H9 (cell line): ENCODE results near the gene FZD10. TPM values are rescaled to one million over a fixed set of nuclear protein-coding genes. Genes with fewer than 3 reads are reported as not detected.

Source experiments
- DNase-seq: peaks from one replicate; pipeline ENCODE4 v3.0.0-alpha.2; 2017
- H2AFZ ChIP-seq: one replicate; pipeline ENCODE4 v1.6.1; 2013; ENCODE audit warnings: mild to moderate bottlenecking, low read length, control low read depth, moderate library complexity
- H2AK5ac ChIP-seq: 2 replicates; pipeline ENCODE4 v1.6.1; 2013; ENCODE audit warnings: low read length, control low read depth, mixed read lengths; ENCODE audit not compliant: insufficient read length
- H2BK120ac ChIP-seq: one replicate; pipeline ENCODE4 v1.6.1; 2013; ENCODE audit warnings: low read depth, mild to moderate bottlenecking, low read length, control low read depth, inconsistent platforms; ENCODE audit not compliant: poor library complexity, severe bottlenecking
- H2BK12ac ChIP-seq: 2 replicates; pipeline ENCODE4 v1.6.1; 2013; ENCODE audit warnings: low read length, control low read depth, mixed read lengths, low read depth; ENCODE audit not compliant: insufficient read length
- H2BK15ac ChIP-seq: 2 replicates; pipeline ENCODE4 v1.6.1; 2013; ENCODE audit warnings: low read depth, low read length, control low read depth
- H2BK20ac ChIP-seq: one replicate; pipeline ENCODE4 v1.6.1; 2013; ENCODE audit warnings: low read depth, mild to moderate bottlenecking, low read length, control low read depth, inconsistent platforms; ENCODE audit not compliant: poor library complexity, severe bottlenecking
- H2BK5ac ChIP-seq: 2 replicates; pipeline ENCODE4 v1.6.1; 2013; ENCODE audit warnings: low read length, control low read depth, mixed read lengths; ENCODE audit not compliant: insufficient read length
- H3K14ac ChIP-seq: 2 replicates; pipeline ENCODE4 v1.6.1; 2013; ENCODE audit warnings: low read length, control low read depth; ENCODE audit not compliant: insufficient read depth
- H3K18ac ChIP-seq: 2 replicates; pipeline ENCODE4 v1.6.1; 2013; ENCODE audit warnings: low read depth, mild to moderate bottlenecking, mixed read lengths, low read length, control low read depth; ENCODE audit not compliant: insufficient read length
- H3K23ac ChIP-seq: 2 replicates; pipeline ENCODE4 v1.6.1; 2013; ENCODE audit warnings: low read length, control low read depth, mixed read lengths, low read depth; ENCODE audit not compliant: insufficient read length
- H3K23me2 ChIP-seq: 2 replicates; pipeline ENCODE4 v1.6.1; 2013; ENCODE audit warnings: low read depth, mild to moderate bottlenecking, mixed read lengths, low read length, control low read depth; ENCODE audit not compliant: insufficient read length, poor library complexity, severe bottlenecking
- H3K27ac ChIP-seq: 2 replicates; pipeline ENCODE4 v1.5.1; 2013; ENCODE audit warnings: low read length, control low read depth, mixed read lengths, low read depth; ENCODE audit not compliant: insufficient read length
- H3K27me3 ChIP-seq: 2 replicates; pipeline ENCODE4 v1.6.1; 2013; ENCODE audit warnings: low read length, control low read depth, inconsistent platforms; ENCODE audit not compliant: insufficient read depth
- H3K4ac ChIP-seq: 2 replicates; pipeline ENCODE4 v1.6.1; 2013; ENCODE audit warnings: low read depth, mild to moderate bottlenecking, control low read depth, inconsistent platforms, low read length, moderate library complexity
- H3K4me1 ChIP-seq: 2 replicates; pipeline ENCODE4 v1.6.1; 2013; ENCODE audit warnings: low read length, control low read depth, inconsistent platforms; ENCODE audit not compliant: insufficient read depth
- H3K4me2 ChIP-seq: 2 replicates; pipeline ENCODE4 v1.6.1; 2013; ENCODE audit warnings: low read length, control low read depth, mixed read lengths; ENCODE audit not compliant: insufficient read length, insufficient read depth
- H3K56ac ChIP-seq: 2 replicates; pipeline ENCODE4 v1.6.1; 2013; ENCODE audit warnings: low read depth, mild to moderate bottlenecking, mixed read lengths, low read length, control low read depth; ENCODE audit not compliant: insufficient read length
- H3K79me1 ChIP-seq: 2 replicates; pipeline ENCODE4 v1.6.1; 2013; ENCODE audit warnings: low read depth, mild to moderate bottlenecking, moderate library complexity, low read length, control low read depth, inconsistent platforms; ENCODE audit not compliant: insufficient read depth, poor library complexity, severe bottlenecking
- H3K79me2 ChIP-seq: 2 replicates; pipeline ENCODE4 v1.6.1; 2013; ENCODE audit warnings: low read length, control low read depth, inconsistent platforms; ENCODE audit not compliant: insufficient read depth
- H3K9ac ChIP-seq: 2 replicates; pipeline ENCODE4 v1.6.1; 2013; ENCODE audit warnings: low read length, control low read depth, mixed read lengths; ENCODE audit not compliant: insufficient read length; ENCODE audit errors: extremely low read depth
- H3K9me3 ChIP-seq: one replicate; pipeline ENCODE4 v1.6.1; 2013; ENCODE audit warnings: low read depth, low read length, inconsistent platforms; ENCODE audit not compliant: control insufficient read depth
- H3T11ph ChIP-seq: one replicate; pipeline ENCODE4 v1.6.1; 2013; ENCODE audit warnings: mild to moderate bottlenecking, low read length, control low read depth, inconsistent platforms
- H4K20me1 ChIP-seq: one replicate; pipeline ENCODE4 v1.6.1; 2013; ENCODE audit not compliant: control insufficient read depth, insufficient read length, insufficient read depth
- H4K5ac ChIP-seq: 2 replicates; pipeline ENCODE4 v1.6.1; 2013; ENCODE audit warnings: low read depth, mild to moderate bottlenecking, mixed read lengths, low read length, control low read depth; ENCODE audit not compliant: insufficient read length
- H4K8ac ChIP-seq: replicated peaks from 2 replicates; pipeline ENCODE4 v1.6.1; 2013; ENCODE audit warnings: low read length, control low read depth, mixed read lengths, low read depth; ENCODE audit not compliant: insufficient read length
- H4K91ac ChIP-seq: 2 replicates; pipeline ENCODE4 v1.6.1; 2013; ENCODE audit warnings: low read depth, mild to moderate bottlenecking, moderate library complexity, mixed read lengths, low read length, control low read depth; ENCODE audit not compliant: insufficient read length
- H3K27ac Mint-ChIP-seq, 3 experiments: 2 replicates in 2 of 3; 3 replicates in 1 of 3; pipeline ENCODE4 v1.8.0; 2020 to 2021; ENCODE audit warnings: mixed read lengths in 3 of 3, mild to moderate bottlenecking in 1 of 3, moderate library complexity in 1 of 3
- H3K27me3 Mint-ChIP-seq: 2 replicates; pipeline ENCODE4 v1.8.0; 2021; ENCODE audit warnings: low read depth, mild to moderate bottlenecking, moderate library complexity, mixed read lengths
- H3K36me3 Mint-ChIP-seq, 3 experiments: 2 replicates in 2 of 3; 3 replicates in 1 of 3; pipeline ENCODE4 v1.8.0; 2020 to 2021; ENCODE audit warnings: low read depth in 3 of 3, mixed read lengths in 3 of 3; ENCODE audit not compliant: insufficient read depth in 1 of 3
- H3K4me1 Mint-ChIP-seq, 2 experiments: 2 replicates each; pipeline ENCODE4 v1.8.0; 2020; ENCODE audit warnings: mixed read lengths in 2 of 2
- H3K4me3 Mint-ChIP-seq, 2 experiments: 2 replicates in 1 of 2; 3 replicates in 1 of 2; pipeline ENCODE4 v1.8.0; 2020 to 2021; ENCODE audit warnings: mild to moderate bottlenecking in 2 of 2, mixed read lengths in 2 of 2, moderate library complexity in 1 of 2
- H3K9me3 Mint-ChIP-seq, 2 experiments: 2 replicates in 1 of 2; 3 replicates in 1 of 2; pipeline ENCODE4 v1.8.0; 2020; ENCODE audit warnings: mild to moderate bottlenecking in 2 of 2, mixed read lengths in 2 of 2, moderate library complexity in 1 of 2
- WGBS: extraction: QIAGEN DNeasy Blood & Tissue Kit; methylation state at CpG from one replicate; pipeline ENCODE4 v1.1.7; 2013; ENCODE audit warnings: missing lambda C conversion rate, low lambda C conversion rate, mixed read lengths; ENCODE audit not compliant: insufficient read length; ENCODE audit errors: extremely low coverage; 5-methylcytosine and 5-hydroxymethylcytosine counted together
- total RNA-seq: library from RNA; stranded (reverse); gene quantifications from 2 replicates; pipeline ENCODE4 v1.2.1, GENCODE V29; 2021
- TF ChIP-seq, protein P1 (sequence below): fragments of 200-600 bp; sonication (generic); conservative IDR thresholded peaks from 3 replicates; pipeline ENCODE4 v1.8.0; 2021; ENCODE audit warnings: antibody characterized with exemption, mild to moderate bottlenecking

FZD10 gene
- total RNA-seq, 1 experiment from 2014 or later: 1.0 TPM

DNA sequence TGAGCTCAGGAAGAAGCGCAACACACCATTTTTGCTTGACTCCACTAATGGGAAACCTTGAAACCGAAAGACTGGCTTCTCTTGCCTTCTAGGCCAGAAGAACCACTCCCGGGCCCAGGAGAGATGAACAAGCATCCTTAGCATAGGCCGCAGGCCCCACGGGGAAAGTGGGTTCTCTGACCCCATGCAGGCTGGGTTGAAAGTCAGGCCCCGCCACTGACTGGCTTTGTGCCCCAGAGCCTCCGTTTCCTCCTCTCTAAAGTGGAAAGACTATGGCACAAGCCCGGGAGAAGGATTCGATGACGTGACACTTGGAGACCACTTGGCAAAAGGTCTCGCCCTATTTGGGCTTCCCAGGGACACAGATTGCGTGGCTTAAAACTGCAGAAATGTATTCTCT is 9.9 kb upstream of the FZD10 start:
- H3K4me1 ChIP-seq: no peaks in the 10 kb centered on the region
- H3K27me3 ChIP-seq: peaks cover 23% of the 10 kb centered on the region
- no peak overlapping the region for H4K5ac ChIP-seq
- H3K23me2 ChIP-seq: no peaks in the 10 kb centered on the region
- H2BK5ac ChIP-seq: no peak overlapping the region
- H3K36me3 Mint-ChIP-seq: no peaks in the 10 kb centered on the region
- no peak overlapping the region for H3K4me3 Mint-ChIP-seq
- H2AFZ ChIP-seq: no peak overlapping the region
- no peak overlapping the region for H4K91ac ChIP-seq
- no CpG with 5 or more reads among the region's 12 CpGs for WGBS
- peaks cover 98% of the 10 kb centered on the region for H3K27me3 Mint-ChIP-seq
- no peak overlapping the region for H3K4me2 ChIP-seq
- H3K79me1 ChIP-seq: no peaks in the 10 kb centered on the region
- no peak overlapping the region for H3K18ac ChIP-seq
- H3T11ph ChIP-seq: no peak overlapping the region
- H2BK12ac ChIP-seq: no peak overlapping the region
- H3K4ac ChIP-seq: no peak overlapping the region
- no peak overlapping the region for H2BK20ac ChIP-seq
- DNase-seq: no peak
- H3K27ac Mint-ChIP-seq: no peak overlapping the region; a peak in 1 of 7 replicates
- H4K8ac ChIP-seq: no peak overlapping the region
- no peak overlapping the region for H3K9ac ChIP-seq
- H3K79me2 ChIP-seq: no peaks in the 10 kb centered on the region
- H3K14ac ChIP-seq: no peak overlapping the region; the same call in 1 of the 2 replicates
- no peaks in the 10 kb centered on the region for H4K20me1 ChIP-seq
- H2BK120ac ChIP-seq: no peak overlapping the region
- H3K27ac ChIP-seq: no peak overlapping the region
- no peak overlapping the region for H2AK5ac ChIP-seq
- no peaks in the 10 kb centered on the region; a peak in 1 of 5 replicates for H3K9me3 Mint-ChIP-seq
- no peak overlapping the region for H3K23ac ChIP-seq
- no peak overlapping the region for H2BK15ac ChIP-seq
- H3K56ac ChIP-seq: no peak overlapping the region
- no peaks in the 10 kb centered on the region for H3K9me3 ChIP-seq
- TF ChIP-seq, protein P1, sequence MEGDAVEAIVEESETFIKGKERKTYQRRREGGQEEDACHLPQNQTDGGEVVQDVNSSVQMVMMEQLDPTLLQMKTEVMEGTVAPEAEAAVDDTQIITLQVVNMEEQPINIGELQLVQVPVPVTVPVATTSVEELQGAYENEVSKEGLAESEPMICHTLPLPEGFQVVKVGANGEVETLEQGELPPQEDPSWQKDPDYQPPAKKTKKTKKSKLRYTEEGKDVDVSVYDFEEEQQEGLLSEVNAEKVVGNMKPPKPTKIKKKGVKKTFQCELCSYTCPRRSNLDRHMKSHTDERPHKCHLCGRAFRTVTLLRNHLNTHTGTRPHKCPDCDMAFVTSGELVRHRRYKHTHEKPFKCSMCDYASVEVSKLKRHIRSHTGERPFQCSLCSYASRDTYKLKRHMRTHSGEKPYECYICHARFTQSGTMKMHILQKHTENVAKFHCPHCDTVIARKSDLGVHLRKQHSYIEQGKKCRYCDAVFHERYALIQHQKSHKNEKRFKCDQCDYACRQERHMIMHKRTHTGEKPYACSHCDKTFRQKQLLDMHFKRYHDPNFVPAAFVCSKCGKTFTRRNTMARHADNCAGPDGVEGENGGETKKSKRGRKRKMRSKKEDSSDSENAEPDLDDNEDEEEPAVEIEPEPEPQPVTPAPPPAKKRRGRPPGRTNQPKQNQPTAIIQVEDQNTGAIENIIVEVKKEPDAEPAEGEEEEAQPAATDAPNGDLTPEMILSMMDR: no peak
- peaks cover 7 to 15% of the 10 kb centered on the region in 2 experiments for H3K4me1 Mint-ChIP-seq
